ENCODE data around the gene LGR6.
A peak's percentile ranks its signal among the peaks of the same experiment; 100 is the strongest.

DNA sequence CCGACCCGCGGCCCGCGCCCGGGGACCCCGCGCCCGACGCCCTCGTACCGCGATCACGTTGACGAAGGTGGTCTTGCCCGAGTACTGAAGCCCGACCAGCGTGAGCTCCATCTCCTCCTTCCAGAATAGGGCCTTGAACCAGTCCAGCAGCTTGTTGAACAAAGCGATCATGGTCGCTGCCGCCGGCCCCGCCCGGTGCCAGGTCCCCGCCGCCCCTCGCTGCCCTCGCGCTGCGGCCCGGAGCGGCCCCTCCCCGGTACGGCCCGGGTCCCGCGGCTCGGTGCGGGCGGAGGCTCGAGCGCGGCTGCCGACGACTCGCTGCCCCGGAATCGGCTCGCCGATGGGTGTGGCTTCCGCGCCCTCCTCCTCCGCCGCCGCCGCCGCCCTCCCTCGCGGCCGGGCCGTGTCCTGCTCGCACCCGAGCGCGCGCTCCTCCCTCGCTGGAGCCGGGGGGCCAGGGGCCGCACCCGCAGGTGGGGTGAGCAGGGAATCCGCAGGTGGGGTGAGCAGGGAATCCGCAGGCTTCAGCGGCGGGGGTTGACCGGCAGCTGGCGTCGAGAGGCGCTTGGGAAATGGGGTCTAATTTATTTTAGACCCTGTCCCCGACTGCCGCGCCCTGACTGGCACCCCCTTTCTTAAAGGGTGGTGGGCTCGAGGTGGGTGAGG, 49.1 kb upstream of the LGR6 start, which contains the start of gene ARL8A:
- TF ChIP-seq TAF1 (IDR thresholded peaks at IDR 0.05; ENCODE audit: low read depth) = no peak
- peak; percentile 82 for TF ChIP-seq POLR2AphosphoS5 (IDR thresholded peaks at IDR 0.05)
- TF ChIP-seq, protein P1, sequence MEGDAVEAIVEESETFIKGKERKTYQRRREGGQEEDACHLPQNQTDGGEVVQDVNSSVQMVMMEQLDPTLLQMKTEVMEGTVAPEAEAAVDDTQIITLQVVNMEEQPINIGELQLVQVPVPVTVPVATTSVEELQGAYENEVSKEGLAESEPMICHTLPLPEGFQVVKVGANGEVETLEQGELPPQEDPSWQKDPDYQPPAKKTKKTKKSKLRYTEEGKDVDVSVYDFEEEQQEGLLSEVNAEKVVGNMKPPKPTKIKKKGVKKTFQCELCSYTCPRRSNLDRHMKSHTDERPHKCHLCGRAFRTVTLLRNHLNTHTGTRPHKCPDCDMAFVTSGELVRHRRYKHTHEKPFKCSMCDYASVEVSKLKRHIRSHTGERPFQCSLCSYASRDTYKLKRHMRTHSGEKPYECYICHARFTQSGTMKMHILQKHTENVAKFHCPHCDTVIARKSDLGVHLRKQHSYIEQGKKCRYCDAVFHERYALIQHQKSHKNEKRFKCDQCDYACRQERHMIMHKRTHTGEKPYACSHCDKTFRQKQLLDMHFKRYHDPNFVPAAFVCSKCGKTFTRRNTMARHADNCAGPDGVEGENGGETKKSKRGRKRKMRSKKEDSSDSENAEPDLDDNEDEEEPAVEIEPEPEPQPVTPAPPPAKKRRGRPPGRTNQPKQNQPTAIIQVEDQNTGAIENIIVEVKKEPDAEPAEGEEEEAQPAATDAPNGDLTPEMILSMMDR (IDR thresholded peaks at IDR 0.05; ENCODE audit: poor library complexity, severe bottlenecking) = no peak
- TF ChIP-seq EZH2 (IDR thresholded peaks at IDR 0.05; ENCODE audit: borderline replicate concordance, insufficient read depth, low read length, poor library complexity, severe bottlenecking) = no peak
- TF ChIP-seq EP300 (conservative IDR thresholded peaks at IDR 0.05; ENCODE audit: poor library complexity, severe bottlenecking) = no peak
- TF ChIP-seq RAD21 (conservative IDR thresholded peaks at IDR 0.05) = no peak
- TF ChIP-seq MXI1 (conservative IDR thresholded peaks at IDR 0.05; ENCODE audit: poor library complexity, severe bottlenecking) = no peak
